ENCODE measurements around the gene OR2T2.
"Not testable (repeated sequence)": the region's sequence is repeated elsewhere in the genome, so short reads cannot be mapped to it uniquely, and the experiment has no call there.

OR2T2 gene, protein sequence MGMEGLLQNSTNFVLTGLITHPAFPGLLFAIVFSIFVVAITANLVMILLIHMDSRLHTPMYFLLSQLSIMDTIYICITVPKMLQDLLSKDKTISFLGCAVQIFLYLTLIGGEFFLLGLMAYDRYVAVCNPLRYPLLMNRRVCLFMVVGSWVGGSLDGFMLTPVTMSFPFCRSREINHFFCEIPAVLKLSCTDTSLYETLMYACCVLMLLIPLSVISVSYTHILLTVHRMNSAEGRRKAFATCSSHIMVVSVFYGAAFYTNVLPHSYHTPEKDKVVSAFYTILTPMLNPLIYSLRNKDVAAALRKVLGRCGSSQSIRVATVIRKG

DNA sequence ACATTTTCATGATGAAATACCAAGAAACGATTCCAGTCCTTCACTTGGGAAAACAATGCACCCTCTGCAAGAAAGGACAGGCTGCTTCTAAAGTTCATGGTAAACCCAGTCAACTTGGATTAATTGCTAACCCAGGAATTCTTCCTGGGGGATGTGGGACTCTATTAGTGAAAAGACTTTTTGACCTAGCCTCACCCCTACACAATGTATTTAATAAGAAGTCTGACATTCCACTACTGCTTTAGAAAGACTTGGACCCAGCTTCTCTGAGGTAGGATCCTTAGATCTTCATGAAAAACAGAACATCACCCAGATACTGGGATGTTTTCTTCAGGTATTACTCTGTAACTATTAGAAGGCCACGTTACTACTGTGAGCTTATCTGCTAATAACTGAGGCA lies at the start of gene OR2T2:
Gene OR2T2, plus strand, starts transcription at position 239 of the 400 bp plus-strand sequence. CDS start 7,161 bp downstream, outside the sequence.
- H3K36me3 ChIP-seq (ENCODE audit: insufficient read depth, low read depth, low read length); H3K4me1 ChIP-seq (ENCODE audit: insufficient read depth, low read length); H3K27ac ChIP-seq (ENCODE audit: low read length); H3K27me3 ChIP-seq (ENCODE audit: insufficient read depth, low read length); H3K4me3 ChIP-seq (ENCODE audit: low read length); H3K9ac ChIP-seq (ENCODE audit: low read depth, low read length): not testable (repeated sequence)
- peaks cover 47% of the 10 kb centered on the region for H3K9me3 ChIP-seq (ENCODE audit: insufficient read depth, low read depth, low read length)

- no peak within 1 kb of the TSS for H3K9ac ChIP-seq (ENCODE audit: low read depth, low read length)
Measured at GRCh38 chr1:248402748-248403147, 42.7 kb upstream of the OR2T2 start, which contains the start of gene OR2T1. OR2T1 (plus strand) TSS chr1:248403048; CDS start chr1:248406148, 3,100 bp downstream.

GRCh38 chr1:248404024-248404423 lies 41.4 kb upstream of the OR2T2 start:
- H3K9ac ChIP-seq (ENCODE audit: low read depth, low read length), result no peak overlapping the region
- H3K9me3 ChIP-seq (ENCODE audit: insufficient read depth, low read depth, low read length), result peaks cover 90% of the 10 kb centered on the region
- no peak overlapping the region for H3K27ac ChIP-seq (ENCODE audit: low read length)
- H3K4me3 ChIP-seq (ENCODE audit: low read length), result no peak overlapping the region; the same call in 1 of the 2 replicates
- H3K27me3 ChIP-seq (ENCODE audit: insufficient read depth, low read length), result no peaks in the 10 kb centered on the region
- no peaks in the 10 kb centered on the region for H3K4me1 ChIP-seq (ENCODE audit: insufficient read depth, low read length)
- H3K36me3 ChIP-seq (ENCODE audit: insufficient read depth, low read depth, low read length), result no peaks in the 10 kb centered on the region

More at GRCh38 chr1:248402748-248403147, 42.7 kb upstream of the OR2T2 start, which contains the start of gene OR2T1:
- no peaks in the 10 kb centered on the region for H3K36me3 ChIP-seq (ENCODE audit: insufficient read depth, low read depth, low read length)
- H3K4me3 ChIP-seq (ENCODE audit: low read length), result peak within 1 kb of the TSS; percentile 15; the same call in 1 of the 2 replicates
- H3K9me3 ChIP-seq (ENCODE audit: insufficient read depth, low read depth, low read length), result peaks cover 91% of the 10 kb centered on the region
- no peaks in the 10 kb centered on the region for H3K4me1 ChIP-seq (ENCODE audit: insufficient read depth, low read length)
- no peaks in the 10 kb centered on the region for H3K27me3 ChIP-seq (ENCODE audit: insufficient read depth, low read length)
- no peak within 1 kb of the TSS for H3K27ac ChIP-seq (ENCODE audit: low read length)

GRCh38 chr1:248406721-248407692 lies 38.4 kb upstream of the OR2T2 start:
- no peak overlapping the region for H3K9ac ChIP-seq (ENCODE audit: low read depth, low read length)
- peaks cover 92% of the 10 kb centered on the region for H3K9me3 ChIP-seq (ENCODE audit: insufficient read depth, low read depth, low read length)
- H3K27me3 ChIP-seq (ENCODE audit: insufficient read depth, low read length), result no peaks in the 10 kb centered on the region
- H3K4me3 ChIP-seq (ENCODE audit: low read length), result no peak overlapping the region
- no peaks in the 10 kb centered on the region for H3K4me1 ChIP-seq (ENCODE audit: insufficient read depth, low read length)
- no peak overlapping the region for H3K27ac ChIP-seq (ENCODE audit: low read length)
- no peaks in the 10 kb centered on the region for H3K36me3 ChIP-seq (ENCODE audit: insufficient read depth, low read depth, low read length)

GRCh38 chr1:248416226-248416625 lies 29.2 kb upstream of the OR2T2 start:
- Histone ChIP-seq H3K4me1 (ENCODE audit: insufficient read depth, low read length) (no peaks in the 10 kb centered on the region), H3K36me3 (ENCODE audit: insufficient read depth, low read depth, low read length) (no peaks in the 10 kb centered on the region), H3K9me3 (ENCODE audit: insufficient read depth, low read depth, low read length) (peaks cover 92% of the 10 kb centered on the region), H3K27me3 (ENCODE audit: insufficient read depth, low read length) (no peaks in the 10 kb centered on the region), H3K9ac (ENCODE audit: low read depth, low read length) (no peak overlapping the region), H3K4me3 (ENCODE audit: low read length) (no peak overlapping the region), H3K27ac (ENCODE audit: low read length) (no peak overlapping the region)

DNA sequence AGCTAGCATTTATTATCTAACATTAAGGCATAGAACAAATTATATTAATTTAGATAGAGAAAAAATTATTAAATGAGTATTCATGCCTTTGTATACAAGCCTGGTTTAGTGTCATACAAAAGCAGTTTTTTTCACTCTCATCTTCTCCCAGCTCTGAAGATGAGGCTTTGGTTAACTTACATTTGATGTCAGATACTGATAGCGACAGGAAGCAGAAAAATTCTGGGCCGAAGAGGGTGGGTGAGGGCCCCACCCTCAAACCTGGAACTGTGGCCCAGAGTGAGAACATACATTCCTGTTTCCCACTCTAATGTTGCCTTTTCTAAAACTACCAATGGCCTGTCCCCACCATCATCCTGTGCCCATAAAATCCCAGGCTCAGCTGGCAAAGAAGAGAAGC lies 27.6 kb upstream of the OR2T2 start:
- Histone ChIP-seq H3K4me3 (ENCODE audit: low read length) (no peak overlapping the region), H3K9me3 (ENCODE audit: insufficient read depth, low read depth, low read length) (peaks cover 89% of the 10 kb centered on the region), H3K36me3 (ENCODE audit: insufficient read depth, low read depth, low read length) (no peaks in the 10 kb centered on the region), H3K9ac (ENCODE audit: low read depth, low read length) (no peak overlapping the region), H3K27me3 (ENCODE audit: insufficient read depth, low read length) (no peaks in the 10 kb centered on the region), H3K4me1 (ENCODE audit: insufficient read depth, low read length) (no peaks in the 10 kb centered on the region), H3K27ac (ENCODE audit: low read length) (no peak overlapping the region)

DNA sequence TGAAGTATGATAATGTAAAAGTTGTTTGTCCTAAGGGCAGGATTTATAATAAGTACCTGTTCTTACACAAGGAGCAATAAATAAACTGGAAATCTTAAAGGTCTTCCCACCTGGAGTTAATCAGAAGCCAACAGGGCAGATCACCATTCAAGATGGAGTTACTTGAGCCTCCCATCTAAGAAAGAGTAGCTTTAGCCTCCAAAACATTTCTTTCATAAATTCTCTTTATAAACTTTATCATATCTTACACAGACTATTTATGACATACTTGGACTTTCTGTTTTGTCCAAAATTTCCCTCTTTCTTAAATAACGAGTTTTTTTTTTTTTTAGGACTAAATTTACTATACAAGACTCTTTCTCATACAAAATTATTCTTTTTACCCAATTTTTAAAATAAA lies 24.1 kb upstream of the OR2T2 start:
- Histone ChIP-seq H3K36me3 (ENCODE audit: insufficient read depth, low read depth, low read length) (no peaks in the 10 kb centered on the region), H3K9ac (ENCODE audit: low read depth, low read length) (no peak overlapping the region), H3K27ac (ENCODE audit: low read length) (no peak overlapping the region), H3K27me3 (ENCODE audit: insufficient read depth, low read length) (no peaks in the 10 kb centered on the region), H3K9me3 (ENCODE audit: insufficient read depth, low read depth, low read length) (peaks cover 85% of the 10 kb centered on the region), H3K4me1 (ENCODE audit: insufficient read depth, low read length) (no peaks in the 10 kb centered on the region), H3K4me3 (ENCODE audit: low read length) (no peak overlapping the region)

GRCh38 chr1:248427526-248428191 lies 17.8 kb upstream of the OR2T2 start:
- not testable (repeated sequence) for H3K27ac ChIP-seq (ENCODE audit: low read length); H3K4me3 ChIP-seq (ENCODE audit: low read length); H3K27me3 ChIP-seq (ENCODE audit: insufficient read depth, low read length); H3K9ac ChIP-seq (ENCODE audit: low read depth, low read length); H3K4me1 ChIP-seq (ENCODE audit: insufficient read depth, low read length); H3K36me3 ChIP-seq (ENCODE audit: insufficient read depth, low read depth, low read length)
- H3K9me3 ChIP-seq (ENCODE audit: insufficient read depth, low read depth, low read length), result peaks cover 63% of the 10 kb centered on the region

- not testable (repeated sequence) for H3K4me3 ChIP-seq (ENCODE audit: low read length); H3K9ac ChIP-seq (ENCODE audit: low read depth, low read length); H3K36me3 ChIP-seq (ENCODE audit: insufficient read depth, low read depth, low read length); H3K4me1 ChIP-seq (ENCODE audit: insufficient read depth, low read length); H3K27me3 ChIP-seq (ENCODE audit: insufficient read depth, low read length); H3K27ac ChIP-seq (ENCODE audit: low read length)
- H3K9me3 ChIP-seq (ENCODE audit: insufficient read depth, low read depth, low read length), result peaks cover 63% of the 10 kb centered on the region
Measured at GRCh38 chr1:248428192-248428533, 17.3 kb upstream of the OR2T2 start.

DNA sequence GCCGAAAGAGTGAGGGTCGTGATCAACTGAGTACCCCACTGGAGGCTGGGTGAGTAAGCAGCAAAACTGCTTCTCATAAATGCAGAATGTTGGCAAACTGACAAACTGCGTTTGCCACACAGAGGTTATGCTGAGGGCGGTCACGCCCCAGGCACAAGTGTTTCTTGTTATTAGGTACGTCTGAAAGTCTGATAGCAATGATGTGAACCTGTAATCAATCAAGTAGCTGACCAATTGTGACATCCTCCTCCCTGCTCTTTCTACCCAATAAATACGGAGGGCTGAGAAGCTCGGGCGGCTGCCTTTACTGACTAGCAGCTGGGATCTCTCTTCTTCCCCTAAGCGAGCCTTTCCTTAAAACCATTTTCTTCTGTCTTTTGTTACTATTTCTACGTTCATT lies 13.8 kb upstream of the OR2T2 start:
- H3K4me1 ChIP-seq (ENCODE audit: insufficient read depth, low read length); H3K36me3 ChIP-seq (ENCODE audit: insufficient read depth, low read depth, low read length); H3K27ac ChIP-seq (ENCODE audit: low read length); H3K9ac ChIP-seq (ENCODE audit: low read depth, low read length); H3K4me3 ChIP-seq (ENCODE audit: low read length); H3K27me3 ChIP-seq (ENCODE audit: insufficient read depth, low read length): not testable (repeated sequence)
- H3K9me3 ChIP-seq (ENCODE audit: insufficient read depth, low read depth, low read length), result peaks cover 52% of the 10 kb centered on the region

DNA sequence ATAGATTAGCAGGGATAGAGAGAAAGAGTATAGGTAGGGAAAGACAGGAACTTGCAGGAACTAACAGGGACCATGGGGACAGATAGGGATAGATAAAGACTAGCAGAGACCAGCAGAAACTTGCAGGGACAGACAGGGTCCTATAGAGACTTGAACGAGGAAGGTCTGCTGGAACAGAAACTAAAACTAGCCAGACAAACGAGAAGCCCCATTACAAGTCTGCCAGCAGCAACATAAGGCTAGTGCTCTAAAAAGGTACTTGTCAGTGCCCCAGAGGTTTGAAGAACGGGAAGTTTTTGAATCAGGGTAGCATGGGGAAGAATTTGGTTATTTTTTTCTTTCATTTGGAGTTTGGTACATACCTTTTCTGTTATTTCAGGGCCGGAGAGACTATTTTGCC lies 13.2 kb upstream of the OR2T2 start:
- not testable (repeated sequence) for H3K9ac ChIP-seq (ENCODE audit: low read depth, low read length); H3K27me3 ChIP-seq (ENCODE audit: insufficient read depth, low read length); H3K27ac ChIP-seq (ENCODE audit: low read length); H3K4me3 ChIP-seq (ENCODE audit: low read length); H3K4me1 ChIP-seq (ENCODE audit: insufficient read depth, low read length); H3K36me3 ChIP-seq (ENCODE audit: insufficient read depth, low read depth, low read length)
- peaks cover 47% of the 10 kb centered on the region for H3K9me3 ChIP-seq (ENCODE audit: insufficient read depth, low read depth, low read length)
